ENCODE results near the gene TBL2.
"Not testable (repeated sequence)": the region's sequence is repeated elsewhere in the genome, so short reads cannot be mapped to it uniquely, and the experiment has no call there.

TBL2 gene

GRCh38 chr7:73578342-73579128, at the start of gene TBL2:
TSS of gene TBL2 (minus strand) at chr7:73578579. CDS start at chr7:73578549, 30 bp downstream.
- peak; percentile 99 for DNase-seq (ENCODE audit: low read depth, low spot score)

GRCh38 chr7:73626814-73627213, 48.4 kb upstream of the TBL2 start:
- no peak for DNase-seq (ENCODE audit: low read depth, low spot score)

- no peak for DNase-seq (ENCODE audit: low read depth, low spot score)
Measured at GRCh38 chr7:73625276-73625675, 46.9 kb upstream of the TBL2 start.

GRCh38 chr7:73624669-73625001, 46.3 kb upstream of the TBL2 start:
- DNase-seq (ENCODE audit: low read depth, low spot score) = no peak

- DNase-seq (ENCODE audit: low read depth, low spot score) = peak; percentile 92
Measured at GRCh38 chr7:73623798-73624668, 45.7 kb upstream of the TBL2 start, which contains the start of gene MLXIPL. TSS of gene MLXIPL (minus strand) at chr7:73624522. CDS start at chr7:73624492, 30 bp downstream.

GRCh38 chr7:73622909-73623797, 44.8 kb upstream of the TBL2 start:
- peak; percentile 70 for DNase-seq (ENCODE audit: low read depth, low spot score)

- DNase-seq (ENCODE audit: low read depth, low spot score) = no peak
Measured at GRCh38 chr7:73622527-73622908, 44.1 kb upstream of the TBL2 start.

GRCh38 chr7:73621168-73622063, 43.0 kb upstream of the TBL2 start:
- DNase-seq (ENCODE audit: low read depth, low spot score) = no peak

GRCh38 chr7:73619394-73619793, 41.0 kb upstream of the TBL2 start:
- DNase-seq (ENCODE audit: low read depth, low spot score) = not testable (repeated sequence)

GRCh38 chr7:73618538-73618937, 40.2 kb upstream of the TBL2 start:
- no peak for DNase-seq (ENCODE audit: low read depth, low spot score)

GRCh38 chr7:73617520-73617919, 39.1 kb upstream of the TBL2 start:
- DNase-seq (ENCODE audit: low read depth, low spot score) = not testable (repeated sequence)

- DNase-seq (ENCODE audit: low read depth, low spot score) = peak; percentile 38
Measured at GRCh38 chr7:73615886-73616285, 37.5 kb upstream of the TBL2 start.

- not testable (repeated sequence) for DNase-seq (ENCODE audit: low read depth, low spot score)
Measured at GRCh38 chr7:73614937-73615336, 36.6 kb upstream of the TBL2 start.

- peak; percentile 39 for DNase-seq (ENCODE audit: low read depth, low spot score)
Measured at GRCh38 chr7:73613954-73614735, 35.8 kb upstream of the TBL2 start.

GRCh38 chr7:73612598-73613269, 34.4 kb upstream of the TBL2 start:
- DNase-seq (ENCODE audit: low read depth, low spot score) = peak; percentile 72

GRCh38 chr7:73611017-73611555, 32.7 kb upstream of the TBL2 start:
- peak; percentile 27 for DNase-seq (ENCODE audit: low read depth, low spot score)

- DNase-seq (ENCODE audit: low read depth, low spot score) = no peak
Measured at GRCh38 chr7:73610105-73610504, 31.7 kb upstream of the TBL2 start.

- DNase-seq (ENCODE audit: low read depth, low spot score) = not testable (repeated sequence)
Measured at GRCh38 chr7:73607692-73607983, 29.3 kb upstream of the TBL2 start.
